Measurements from ENCODE around the gene MITF.
"Not testable (repeated sequence)": the region's sequence is repeated elsewhere in the genome, so short reads cannot be mapped to it uniquely, and the experiment has no call there.

The MITF gene

GRCh38 chr3:69872783-69873378 is 133.6 kb downstream of the MITF start:
- DNase-seq (ENCODE audit: low read depth), result no peak

- DNase-seq (ENCODE audit: low read depth), result no peak
These were observed 136.8 kb downstream of the MITF start for GRCh38 chr3:69876073-69876472.

GRCh38 chr3:69878254-69878653 is 139.0 kb downstream of the MITF start:
- DNase-seq (ENCODE audit: low read depth), result no peak

- no peak for DNase-seq (ENCODE audit: low read depth)
These were observed 139.8 kb downstream of the MITF start for GRCh38 chr3:69879051-69879450.

GRCh38 chr3:69880069-69880640 is 140.9 kb downstream of the MITF start:
- no peak for DNase-seq (ENCODE audit: low read depth)

GRCh38 chr3:69881051-69881450 is 141.8 kb downstream of the MITF start:
- DNase-seq (ENCODE audit: low read depth), result no peak

- no peak for DNase-seq (ENCODE audit: low read depth)
These were observed 142.6 kb downstream of the MITF start for GRCh38 chr3:69881756-69882428.

GRCh38 chr3:69882560-69882959 is 143.3 kb downstream of the MITF start:
- no peak for DNase-seq (ENCODE audit: low read depth)

- DNase-seq (ENCODE audit: low read depth), result no peak
These were observed 149.0 kb downstream of the MITF start for GRCh38 chr3:69888040-69888942.

GRCh38 chr3:69888943-69889315 is 149.7 kb downstream of the MITF start:
- no peak for DNase-seq (ENCODE audit: low read depth)

- peak; percentile 42 for DNase-seq (ENCODE audit: low read depth)
These were observed 150.8 kb downstream of the MITF start for GRCh38 chr3:69890084-69890483.

GRCh38 chr3:69890691-69891090 is 151.4 kb downstream of the MITF start:
- DNase-seq (ENCODE audit: low read depth), result no peak

GRCh38 chr3:69892706-69893105 is 153.4 kb downstream of the MITF start:
- no peak for DNase-seq (ENCODE audit: low read depth)

GRCh38 chr3:69893274-69893673 is 154.0 kb downstream of the MITF start:
- DNase-seq (ENCODE audit: low read depth), result no peak

- DNase-seq (ENCODE audit: low read depth), result no peak
These were observed 156.8 kb downstream of the MITF start for GRCh38 chr3:69896095-69896494.

- no peak for DNase-seq (ENCODE audit: low read depth)
These were observed 161.1 kb downstream of the MITF start for GRCh38 chr3:69900331-69900730.

GRCh38 chr3:69901802-69902201 is 162.5 kb downstream of the MITF start:
- DNase-seq (ENCODE audit: low read depth), result no peak

GRCh38 chr3:69902386-69902785 is 163.1 kb downstream of the MITF start:
- DNase-seq (ENCODE audit: low read depth), result no peak

- DNase-seq (ENCODE audit: low read depth), result no peak
These were observed 167.2 kb downstream of the MITF start for GRCh38 chr3:69906351-69906966.

- DNase-seq (ENCODE audit: low read depth), result no peak
These were observed 168.3 kb downstream of the MITF start for GRCh38 chr3:69907554-69907953.

GRCh38 chr3:69909859-69910258 is 170.6 kb downstream of the MITF start:
- DNase-seq (ENCODE audit: low read depth), result not testable (repeated sequence)

GRCh38 chr3:69913422-69913821 is 174.2 kb downstream of the MITF start:
- DNase-seq (ENCODE audit: low read depth), result no peak

Measured in HS-5 (cell line).